HepG2 (cell line): ENCODE data around the gene SLITRK2. TPM values are rescaled to one million over a fixed set of nuclear protein-coding genes. Genes with fewer than 3 reads are reported as not detected.

ENCODE experiments used
- YY1 ChIP-seq: IDR thresholded peaks from 2 replicates; pipeline ENCODE4 v1.6.1; 2011; ENCODE audit warnings: low read length, low read depth, moderate library complexity, mild to moderate bottlenecking; ENCODE audit not compliant: insufficient read depth, insufficient replicate concordance
- ZBTB3 ChIP-seq: sonication (generic); formaldehyde crosslinking; IDR thresholded peaks from 2 replicates; pipeline ENCODE4 v1.4.0; 2020; ENCODE audit warnings: low read depth, mild to moderate bottlenecking, moderate library complexity, missing genetic modification reagents, borderline replicate concordance
- ZBTB34 ChIP-seq: sonication (generic); formaldehyde crosslinking; IDR thresholded peaks from 2 replicates; pipeline ENCODE4 v1.8.0; 2022; ENCODE audit warnings: mild to moderate bottlenecking, missing genetic modification reagents
- ZNF407 ChIP-seq: sonication (generic); formaldehyde crosslinking; IDR thresholded peaks from one replicate; pipeline ENCODE4 v1.5.1; 2020; ENCODE audit warnings: mild to moderate bottlenecking, missing genetic modification reagents; ENCODE audit errors: not compliant biosample characterization
- ZNF878 ChIP-seq: sonication (generic); formaldehyde crosslinking; IDR thresholded peaks from 2 replicates; pipeline ENCODE4 v1.8.1; 2023; ENCODE audit warnings: mild to moderate bottlenecking, missing genetic modification reagents, moderate library complexity
- polyA plus RNA-seq, 8 experiments: library from polyadenylated mRNA; depleted of rRNA in 3 of 8; stranded (reverse) in 7 of 8; unstranded in 1 of 8; fragments of >200 nt; fragmentation: Illumina TruSeq in 4 of 8; extraction: Trizol in 4 of 8; gene quantifications; 2 replicates each; pipeline versions ENCODE4 v1.2.1 to v1.2.3, GENCODE V29; 2011 to 2016; ENCODE audit warnings: low read depth in 4 of 8, missing spikeins in 1 of 8, mixed read lengths in 1 of 8; ENCODE audit not compliant: insufficient read depth in 1 of 8
- total RNA-seq, 5 experiments: library from RNA; depleted of rRNA; stranded (reverse); fragments of >200 nt; fragmentation: Illumina TruSeq; extraction: Trizol; gene quantifications; 2 replicates each; pipeline ENCODE4 v1.2.3, GENCODE V29; 2016; ENCODE audit warnings: low read depth in 1 of 5

Gene SLITRK2
- total and polyA plus RNA-seq, 2 of the 13 experiments (the other 11 are each of a cell fraction or from before 2014, with no cell fraction given): not detected

GRCh38 chrX:145821898-145822571 is 4.4 kb downstream of the SLITRK2 start (continued):
- TF ChIP-seq ZNF407 (CRISPR knock-in tag) (no peak), ZBTB3 (CRISPR knock-in tag) (no peak), ZBTB34 (CRISPR knock-in tag) (no peak), YY1 (no peak), ZNF878 (no peak)
